AG09309 (cell line): ENCODE results near the gene BPIFB2.
"Not testable (repeated sequence)": the region's sequence is repeated elsewhere in the genome, so short reads cannot be mapped to it uniquely, and the experiment has no call there.

Source experiments
- DNase-seq: peaks from one replicate; pipeline ENCODE4 v3.0.0-alpha.2; 2010; ENCODE audit warnings: low read depth
- H3K4me3 ChIP-seq: 2 replicates; pipeline ENCODE4 v1.5.1; 2011; ENCODE audit warnings: mild to moderate bottlenecking, low read depth, low read length, moderate library complexity; ENCODE audit not compliant: control insufficient read depth
- CTCF ChIP-seq: IDR thresholded peaks from 2 replicates; pipeline ENCODE4 v1.5.1; 2011; ENCODE audit warnings: mild to moderate bottlenecking, low read depth, low read length, inconsistent platforms; ENCODE audit not compliant: insufficient read depth, control insufficient read depth; ENCODE audit errors: missing control alignments

The BPIFB2 gene

GRCh38 chr20:32972181-32973076 lies 35.1 kb upstream of the BPIFB2 start:
- TF ChIP-seq CTCF: no peak
- no peak for DNase-seq
- H3K4me3 ChIP-seq: no peak overlapping the region

- no peak for DNase-seq
- H3K4me3 ChIP-seq: no peak overlapping the region
- no peak for TF ChIP-seq CTCF
Observed at GRCh38 chr20:32973077-32973717, 34.3 kb upstream of the BPIFB2 start.

GRCh38 chr20:32974204-32975064 lies 33.1 kb upstream of the BPIFB2 start:
- not testable (repeated sequence) for DNase-seq

GRCh38 chr20:32975121-32975520 lies 32.4 kb upstream of the BPIFB2 start:
- DNase-seq, H3K4me3 ChIP-seq: not testable (repeated sequence)

More at GRCh38 chr20:32974204-32975064, 33.1 kb upstream of the BPIFB2 start:
- H3K4me3 ChIP-seq: not testable (repeated sequence)

GRCh38 chr20:32975698-32976674 lies 31.5 kb upstream of the BPIFB2 start:
- no peak for DNase-seq
- no peak for TF ChIP-seq CTCF
- no peak overlapping the region for H3K4me3 ChIP-seq

- H3K4me3 ChIP-seq: no peak overlapping the region
- DNase-seq: no peak
- TF ChIP-seq CTCF: no peak
Observed at GRCh38 chr20:32976746-32977145, 30.8 kb upstream of the BPIFB2 start.
